Measurements from ENCODE around the gene C22orf15. TPM values are rescaled to one million over a fixed set of nuclear protein-coding genes. Genes with fewer than 3 reads are reported as not detected.

The C22orf15 gene
- polyA plus RNA-seq, 2 of the 4 experiments (the other 2 are of a cell fraction) = not detected

GRCh38 chr22:23769321-23769965, 6.7 kb downstream of the C22orf15 start:
- H3K4me1 ChIP-seq = peaks cover 39% of the 10 kb centered on the region
- H3K4me3 ChIP-seq = no peak overlapping the region
- ATAC-seq (no peak), FAIRE-seq (no peak), DNase-seq (ENCODE audit: low read depth in 1 of 2, low spot score in 1 of 2) (no peak)
- WGBS (ENCODE audit: missing lambda C conversion rate) = 88% methylated on average over 4 of the region's 6 CpGs
- TF ChIP-seq PBX3 (IDR thresholded peaks at IDR 0.05) (no peak), BHLHE40 (IDR thresholded peaks at IDR 0.05; ENCODE audit: low read depth, low read length) (no peak), RNF2 (IDR thresholded peaks at IDR 0.05; ENCODE audit: borderline replicate concordance, low read depth) (no peak), RFX5 (IDR thresholded peaks at IDR 0.05) (no peak), KDM5A (IDR thresholded peaks at IDR 0.05) (no peak), HMGXB4 (CRISPR knock-in tag; IDR thresholded peaks at IDR 0.05; ENCODE audit: borderline replicate concordance) (no peak), CBX2 (IDR thresholded peaks at IDR 0.05; ENCODE audit: borderline replicate concordance, low read depth) (no peak), ZC3H11A (IDR thresholded peaks at IDR 0.05) (no peak), SREBF2 (IDR thresholded peaks at IDR 0.05) (no peak), ATOH8 (CRISPR knock-in tag; IDR thresholded peaks at IDR 0.05; ENCODE audit: low read depth) (no peak), KDM1A (IDR thresholded peaks at IDR 0.05; ENCODE audit: low read depth) (no peak)
- no peak overlapping the region for H3K27ac ChIP-seq
- CTCF ChIA-PET = interaction anchor here (0.7 to 16.9 kb wide), 11 partner anchors 14 to 230 kb away, joined by 3 to 175 read pairs (median 4); partner anchors contain the start of genes MIF and SMARCB1
- POLR2A ChIA-PET = interaction anchor here (0.7 kb wide), 1 partner anchor 63 kb away, joined by 4 read pairs; no protein-coding TSS in a partner anchor
- H3K9me3 ChIP-seq = no peaks in the 10 kb centered on the region
- no peak overlapping the region for H3K4me2 ChIP-seq

- peak overlapping the region; percentile 56 to 83; a peak in 4 of 6 replicates for H3K27ac ChIP-seq
- FAIRE-seq (no peak), DNase-seq (ENCODE audit: low read depth in 1 of 2, low spot score in 1 of 2) (no peak), ATAC-seq (no peak)
- no peaks in the 10 kb centered on the region for H3K9me3 ChIP-seq
- POLR2A ChIA-PET = no interaction called here
- peaks cover 23% of the 10 kb centered on the region for H3K4me1 ChIP-seq
- WGBS (ENCODE audit: missing lambda C conversion rate) = 59% methylated on average over 6 of the region's 6 CpGs
- peak overlapping the region; percentile 69 for H3K4me2 ChIP-seq
- TF ChIP-seq POLR2AphosphoS2 (conservative IDR thresholded peaks at IDR 0.05; ENCODE audit: low read length) (no peak), HEYL (CRISPR knock-in tag; IDR thresholded peaks at IDR 0.05) (no peak), ATOH8 (CRISPR knock-in tag; IDR thresholded peaks at IDR 0.05; ENCODE audit: low read depth) (no peak), FOXS1 (CRISPR knock-in tag; IDR thresholded peaks at IDR 0.05) (no peak), SMC3 (IDR thresholded peaks at IDR 0.05) (no peak), CTCF (IDR thresholded peaks at IDR 0.05) (no peak), CHD2 (IDR thresholded peaks at IDR 0.05; ENCODE audit: low read length, partially characterized antibody) (no peak), MAFK (IDR thresholded peaks at IDR 0.05; ENCODE audit: partially characterized antibody) (no peak), HOXB13 (CRISPR knock-in tag; IDR thresholded peaks at IDR 0.05; ENCODE audit: low read depth) (no peak), KDM1A (IDR thresholded peaks at IDR 0.05; ENCODE audit: low read depth) (no peak), RARB (CRISPR knock-in tag; IDR thresholded peaks at IDR 0.05) (no peak), ZSCAN20 (CRISPR knock-in tag; IDR thresholded peaks at IDR 0.05) (no peak)
- CTCF ChIA-PET = interaction anchor here (1.6 to 16.9 kb wide), 2 partner anchors 39 to 77 kb away, joined by 3 to 175 read pairs; no protein-coding TSS in a partner anchor
- peak overlapping the region; percentile 9; the same call in 1 of the 3 replicates for H3K4me3 ChIP-seq
These were observed 9.5 kb downstream of the C22orf15 start for GRCh38 chr22:23772315-23772648.

Measured in A549 (cell line).